Measurements from ENCODE around the gene ESPNL. TPM values are rescaled to one million over a fixed set of nuclear protein-coding genes. Genes with fewer than 3 reads are reported as not detected.
"Not testable (repeated sequence)": the region's sequence is repeated elsewhere in the genome, so short reads cannot be mapped to it uniquely, and the experiment has no call there.

The ESPNL gene
- total RNA-seq = not detected

GRCh38 chr2:238100049-238100820 is at the start of gene ESPNL:
ESPNL (plus strand) TSS chr2:238100340; CDS start chr2:238100420, 80 bp downstream.
- intact Hi-C loops (cut with DNase I) = no loop called here
- ATAC-seq (no peak), DNase-seq (ENCODE audit: low spot score) (peak; percentile 56)

- intact Hi-C loops (cut with DNase I) = no loop called here
- ATAC-seq = no peak
Observed at GRCh38 chr2:238053191-238053776, 46.9 kb upstream of the ESPNL start.

GRCh38 chr2:238055841-238056240 is 44.3 kb upstream of the ESPNL start:
- DNase-seq (ENCODE audit: low spot score) = no peak
- intact Hi-C loops (cut with DNase I) = no loop called here
- ATAC-seq = no peak

More at GRCh38 chr2:238053191-238053776, 46.9 kb upstream of the ESPNL start:
- no peak for DNase-seq (ENCODE audit: low spot score)

- intact Hi-C loops (cut with DNase I) = not testable (repeated sequence)
Observed at GRCh38 chr2:238057696-238058575, 42.2 kb upstream of the ESPNL start.

GRCh38 chr2:238059505-238059904 is 40.6 kb upstream of the ESPNL start:
- no peak for ATAC-seq
- DNase-seq (ENCODE audit: low spot score) = no peak
- intact Hi-C loops (cut with DNase I) = no loop called here

More at GRCh38 chr2:238057696-238058575, 42.2 kb upstream of the ESPNL start:
- DNase-seq (ENCODE audit: low spot score); ATAC-seq: not testable (repeated sequence)

GRCh38 chr2:238060096-238060541 is 40.0 kb upstream of the ESPNL start:
- intact Hi-C loops (cut with DNase I) = no loop called here
- ATAC-seq (no peak), DNase-seq (ENCODE audit: low spot score) (no peak)

- ATAC-seq (peak; percentile 100), DNase-seq (ENCODE audit: low spot score) (peak; percentile 98)
- intact Hi-C loops (cut with DNase I) = no loop called here
Observed at GRCh38 chr2:238060542-238061314, 39.4 kb upstream of the ESPNL start, which contains the start of gene SCLY. SCLY (plus strand) TSS chr2:238061001; CDS start chr2:238061055, 54 bp downstream.

GRCh38 chr2:238061315-238062202 is 38.6 kb upstream of the ESPNL start:
- DNase-seq (ENCODE audit: low spot score) (no peak), ATAC-seq (no peak)
- intact Hi-C loops (cut with DNase I) = no loop called here

GRCh38 chr2:238063414-238064189 is 36.5 kb upstream of the ESPNL start:
- intact Hi-C loops (cut with DNase I) = no loop called here
- ATAC-seq (no peak), DNase-seq (ENCODE audit: low spot score) (no peak)

GRCh38 chr2:238064376-238064775 is 35.8 kb upstream of the ESPNL start:
- ATAC-seq (no peak), DNase-seq (ENCODE audit: low spot score) (no peak)
- intact Hi-C loops (cut with DNase I) = no loop called here

GRCh38 chr2:238065071-238065846 is 34.9 kb upstream of the ESPNL start:
- intact Hi-C loops (cut with DNase I) = no loop called here

DNA sequence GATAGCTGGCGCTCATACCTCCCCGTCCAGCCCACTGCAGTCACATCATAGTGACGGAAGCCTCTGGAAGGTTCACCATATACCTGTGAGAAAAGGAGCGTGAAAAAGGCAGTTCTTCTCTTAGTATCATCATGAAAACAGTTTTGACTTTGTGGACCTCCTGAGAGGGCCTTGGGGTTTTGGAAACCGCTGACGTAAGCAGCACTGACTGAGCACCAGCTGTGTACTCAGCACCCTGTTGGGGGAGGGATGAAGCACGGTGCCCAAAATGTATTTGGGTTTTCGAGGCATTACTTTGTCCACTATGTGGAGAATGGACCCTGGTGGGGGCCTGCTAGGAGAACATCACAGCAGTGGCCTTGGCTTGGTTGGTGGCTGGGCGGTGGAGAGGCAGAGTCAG is 33.9 kb upstream of the ESPNL start:
- intact Hi-C loops (cut with DNase I) = no loop called here
- ATAC-seq (no peak), DNase-seq (ENCODE audit: low spot score) (no peak)

More at GRCh38 chr2:238065071-238065846, 34.9 kb upstream of the ESPNL start:
- DNase-seq (ENCODE audit: low spot score) = no peak
- no peak for ATAC-seq

DNA sequence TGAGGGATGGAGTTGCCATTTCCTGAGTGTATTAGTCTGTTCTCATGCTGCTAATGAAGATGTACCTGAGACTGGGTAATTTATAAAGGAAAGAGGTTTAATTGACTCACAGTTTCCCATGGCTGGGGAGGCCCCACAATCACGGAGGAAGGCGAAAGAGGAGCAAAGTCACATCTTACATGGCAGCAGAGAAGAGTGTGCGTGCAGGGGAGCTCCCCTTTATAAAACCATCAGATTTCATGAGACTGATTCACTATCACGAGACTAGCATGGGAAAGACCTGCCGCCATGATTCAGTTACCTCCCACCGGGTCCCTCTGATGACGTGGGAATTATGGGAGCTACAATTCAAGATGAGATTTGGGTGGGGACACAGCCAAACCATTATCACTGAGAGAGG is 33.4 kb upstream of the ESPNL start:
- ATAC-seq = not testable (repeated sequence)

DNA sequence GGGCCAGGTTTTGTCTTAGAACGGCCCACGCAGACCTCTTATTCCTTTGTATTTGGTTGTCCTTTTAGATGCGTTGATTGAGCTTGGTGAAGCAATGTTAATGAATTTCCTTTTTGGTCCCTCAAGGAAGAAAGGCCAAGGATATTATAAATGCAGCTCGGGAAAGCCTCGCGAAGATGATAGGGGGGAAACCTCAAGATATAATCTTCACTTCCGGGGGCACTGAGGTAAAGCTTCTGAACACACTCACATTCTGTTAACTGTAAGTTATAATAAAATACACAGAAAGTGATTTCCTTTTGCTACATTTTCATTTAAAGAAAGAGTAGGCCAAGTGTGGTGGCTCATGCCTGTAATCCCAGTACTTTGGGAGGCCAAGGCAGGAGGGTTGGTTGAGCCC is 32.2 kb upstream of the ESPNL start:
- DNase-seq (ENCODE audit: low spot score) (no peak), ATAC-seq (no peak)
- intact Hi-C loops (cut with DNase I) = no loop called here

More for the DNA sequence above, 33.4 kb upstream of the ESPNL start:
- DNase-seq (ENCODE audit: low spot score); intact Hi-C loops (cut with DNase I): not testable (repeated sequence)

DNA sequence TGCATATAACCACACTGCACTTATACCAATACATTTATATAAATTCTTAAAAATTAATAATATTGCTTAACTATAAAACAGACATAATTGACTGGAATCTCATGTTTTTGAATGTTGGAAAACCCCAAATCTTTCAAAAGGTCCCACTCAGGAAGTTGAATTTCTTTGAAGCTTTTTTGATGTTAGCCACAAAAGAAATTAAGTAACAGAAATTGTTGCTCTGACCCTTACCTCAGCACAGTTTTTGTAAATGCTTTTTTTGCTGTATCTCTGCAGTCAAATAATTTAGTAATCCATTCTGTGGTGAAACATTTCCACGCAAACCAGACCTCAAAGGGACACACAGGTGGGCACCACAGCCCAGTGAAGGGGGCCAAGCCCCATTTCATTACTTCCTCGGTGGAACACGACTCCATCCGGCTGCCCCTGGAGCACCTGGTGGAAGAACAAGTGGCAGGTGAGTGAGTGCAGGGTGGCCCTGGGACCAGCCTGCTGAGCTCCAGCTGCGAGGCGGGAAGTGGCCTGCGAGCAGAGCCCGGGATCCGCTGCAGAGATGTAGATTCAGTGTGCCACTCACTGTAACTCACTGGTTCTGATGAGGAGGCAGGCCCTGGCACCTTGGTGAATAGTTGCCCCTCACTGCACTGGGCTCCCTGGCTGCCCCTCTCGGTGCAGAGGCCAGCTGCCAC is 31.0 kb upstream of the ESPNL start:
- intact Hi-C loops (cut with DNase I) = no loop called here
- DNase-seq (ENCODE audit: low spot score) (no peak), ATAC-seq (no peak)

GRCh38 chr2:238069877-238070276 is 30.3 kb upstream of the ESPNL start:
- no peak for DNase-seq (ENCODE audit: low spot score)
- no peak for ATAC-seq
- intact Hi-C loops (cut with DNase I) = no loop called here

Data from sciatic nerve (tissue), 2 donors.